Raji (cell line): ENCODE data around the gene SLC22A17.

Experiments
- POLR2A ChIP-seq: IDR thresholded peaks from 2 replicates; pipeline ENCODE4 v1.6.1; 2011; ENCODE audit warnings: low read depth, low read length, control low read depth; ENCODE audit not compliant: insufficient read depth

SLC22A17 gene

GRCh38 chr14:23357261-23357660, 4.6 kb upstream of the SLC22A17 start:
- TF ChIP-seq POLR2A: no peak

- TF ChIP-seq POLR2A: no peak
Observed at GRCh38 chr14:23356662-23357061, 4.0 kb upstream of the SLC22A17 start.

- TF ChIP-seq POLR2A: no peak
Observed at GRCh38 chr14:23355871-23356435, 3.3 kb upstream of the SLC22A17 start.

GRCh38 chr14:23354990-23355389, 2.3 kb upstream of the SLC22A17 start:
- TF ChIP-seq POLR2A: no peak

GRCh38 chr14:23353433-23353780, 720 bp upstream of the SLC22A17 start:
- TF ChIP-seq POLR2A: no peak

- no peak for TF ChIP-seq POLR2A
Observed at GRCh38 chr14:23351681-23352505, 794 bp downstream of the SLC22A17 start.

- no peak for TF ChIP-seq POLR2A
Observed at GRCh38 chr14:23349156-23349845, 3.4 kb downstream of the SLC22A17 start.

- no peak for TF ChIP-seq POLR2A
Observed at GRCh38 chr14:23348297-23348655, 4.4 kb downstream of the SLC22A17 start.

GRCh38 chr14:23347406-23348296, 5.0 kb downstream of the SLC22A17 start:
- no peak for TF ChIP-seq POLR2A

- TF ChIP-seq POLR2A: no peak
Observed at GRCh38 chr14:23346693-23347405, 5.8 kb downstream of the SLC22A17 start.

GRCh38 chr14:23345987-23346692, 6.5 kb downstream of the SLC22A17 start:
- no peak for TF ChIP-seq POLR2A

GRCh38 chr14:23344481-23344880, 8.2 kb downstream of the SLC22A17 start:
- TF ChIP-seq POLR2A: no peak

- TF ChIP-seq POLR2A: no peak
Observed at GRCh38 chr14:23339506-23340268, 13.0 kb downstream of the SLC22A17 start.
